GDM1 (cell line): ENCODE data around the gene HMBS.
"Not testable (repeated sequence)": the region's sequence is repeated elsewhere in the genome, so short reads cannot be mapped to it uniquely, and the experiment has no call there.

Experiments used
- DNase-seq: peaks from one replicate; lab custom pipeline; 2025; lab: John Stamatoyannopoulos, UW

HMBS gene

DNA sequence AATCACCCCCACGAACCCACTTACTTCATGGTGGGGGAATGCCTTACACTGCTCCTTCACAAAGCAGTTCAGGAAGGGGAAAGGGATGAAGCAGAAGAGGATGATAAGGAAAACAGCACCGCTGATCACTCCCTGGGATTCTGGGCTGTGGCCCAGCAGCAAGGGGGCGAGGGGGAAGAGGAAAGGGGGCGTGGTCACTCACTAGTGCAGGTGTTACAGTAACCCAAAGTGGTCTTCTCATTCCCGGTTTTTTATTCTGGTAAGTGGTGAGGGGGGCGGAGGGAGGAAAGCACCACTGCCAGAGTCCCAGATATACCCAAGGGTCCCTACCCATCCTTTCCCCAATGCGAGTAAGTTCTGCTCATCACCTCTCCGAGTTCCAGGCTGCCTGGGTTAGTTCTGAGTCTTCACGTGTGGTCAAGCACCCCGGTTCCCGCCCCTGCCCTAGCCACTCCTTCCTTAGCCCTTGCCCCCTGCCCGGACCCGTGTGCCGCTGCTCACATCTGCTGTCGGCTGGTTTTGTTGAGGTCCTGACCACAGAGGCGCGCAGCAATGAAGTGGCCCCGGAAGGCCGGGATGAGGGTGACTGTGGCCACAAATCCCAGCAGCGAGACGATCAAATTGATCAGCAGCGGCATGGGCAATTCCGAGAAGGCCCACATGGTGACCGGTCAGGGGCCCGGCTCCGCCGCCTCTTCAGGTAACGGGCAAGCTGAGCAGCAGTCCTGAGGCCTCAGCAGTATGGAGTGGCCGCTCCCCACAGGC lies 16.5 kb downstream of the HMBS start:
- no peak for DNase-seq

- DNase-seq, result peak; percentile 87
Observed at GRCh38 chr11:119101759-119102423, 17.2 kb downstream of the HMBS start, which contains the start of gene DPAGT1. TSS of gene DPAGT1 (minus strand) at chr11:119101853. CDS start at chr11:119101655, 198 bp downstream.

GRCh38 chr11:119103161-119103664 lies 18.5 kb downstream of the HMBS start:
- DNase-seq, result not testable (repeated sequence)

DNA sequence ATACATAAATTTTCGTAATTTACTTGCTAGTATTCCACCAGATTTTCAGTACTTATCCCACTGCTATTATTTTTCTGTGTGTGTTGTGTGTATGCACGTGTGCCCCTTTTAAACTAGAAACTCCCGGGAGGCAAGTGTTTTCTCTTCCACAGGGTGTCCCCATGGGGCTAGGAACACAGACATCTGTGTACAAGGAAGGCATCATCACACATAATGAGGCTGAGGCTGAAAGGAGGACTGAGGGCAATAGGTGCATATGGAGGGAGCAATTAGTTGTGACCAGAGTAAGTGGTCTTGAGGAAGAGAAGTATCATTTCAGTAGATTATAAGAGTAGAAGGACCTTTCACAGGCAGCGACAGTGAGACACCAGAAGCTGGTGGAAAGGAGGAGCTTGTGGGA lies 19.1 kb downstream of the HMBS start:
- DNase-seq, result no peak

- DNase-seq, result peak; percentile 84
Observed at GRCh38 chr11:119106564-119107537, 22.2 kb downstream of the HMBS start, which contains the start of gene C2CD2L. TSS of gene C2CD2L (plus strand) at chr11:119107344. CDS start at chr11:119107742, 398 bp downstream.

- no peak for DNase-seq
Observed at GRCh38 chr11:119107538-119108145, 23.0 kb downstream of the HMBS start.

DNA sequence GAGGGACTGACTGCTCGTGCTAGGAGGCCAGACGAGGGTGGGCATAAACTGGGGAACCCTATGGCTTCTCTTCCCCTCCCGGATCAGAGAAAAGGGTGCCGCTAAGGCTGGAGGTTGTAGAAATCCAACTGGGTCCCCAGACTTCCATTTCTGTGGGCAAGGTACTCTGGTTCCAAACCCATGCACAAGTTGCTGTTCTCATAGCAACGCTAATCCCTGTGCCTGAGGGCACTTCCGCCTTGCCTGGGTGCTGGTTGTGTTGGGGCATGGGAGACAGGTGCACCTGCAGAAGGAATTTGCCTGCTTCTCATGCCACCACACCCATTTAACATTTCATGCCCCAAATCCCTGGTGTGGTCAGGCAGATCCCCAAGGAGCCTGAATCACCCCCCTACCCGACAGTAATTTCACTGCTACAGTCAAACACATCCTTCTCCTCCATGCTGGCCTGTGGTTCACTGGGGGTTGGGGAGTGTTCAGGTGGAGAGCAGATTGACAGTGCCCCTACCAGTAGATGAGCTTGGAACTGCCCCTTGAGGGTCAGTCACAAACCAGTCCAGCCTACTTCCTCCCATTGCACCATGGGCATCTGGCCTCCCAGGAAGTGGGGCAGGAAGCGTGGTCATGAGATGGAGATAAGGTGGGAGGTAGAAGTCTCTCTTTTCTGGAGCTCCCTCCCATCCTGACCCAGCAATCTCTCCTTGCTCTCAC lies 23.6 kb downstream of the HMBS start:
- DNase-seq, result no peak

- DNase-seq, result no peak
Observed at GRCh38 chr11:119108857-119109221, 24.2 kb downstream of the HMBS start.

DNA sequence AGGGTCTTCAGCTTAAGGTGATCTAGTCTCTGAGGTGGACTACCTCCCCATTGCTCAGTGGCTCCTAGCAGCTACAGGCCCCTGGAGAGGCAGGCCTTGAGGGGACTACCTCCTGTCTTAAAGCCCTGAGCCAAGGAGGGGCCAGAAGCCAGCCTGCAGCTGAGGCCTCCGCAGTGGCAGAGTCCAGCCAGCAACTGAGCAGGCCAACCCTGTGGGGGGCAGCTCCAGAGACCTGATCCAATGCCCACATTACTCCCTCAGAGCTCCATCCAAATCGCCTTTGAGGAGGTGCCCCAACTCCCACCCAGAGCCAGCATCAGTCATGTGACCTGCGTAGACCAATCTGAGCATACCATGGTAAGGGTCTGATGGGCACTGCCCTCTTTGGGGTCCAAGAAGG lies 25.2 kb downstream of the HMBS start:
- no peak for DNase-seq

- no peak for DNase-seq
Observed at GRCh38 chr11:119110439-119110838, 25.8 kb downstream of the HMBS start.

- no peak for DNase-seq
Observed at GRCh38 chr11:119111361-119111925, 26.8 kb downstream of the HMBS start.

- DNase-seq, result no peak
Observed at GRCh38 chr11:119112314-119113020, 27.8 kb downstream of the HMBS start.

DNA sequence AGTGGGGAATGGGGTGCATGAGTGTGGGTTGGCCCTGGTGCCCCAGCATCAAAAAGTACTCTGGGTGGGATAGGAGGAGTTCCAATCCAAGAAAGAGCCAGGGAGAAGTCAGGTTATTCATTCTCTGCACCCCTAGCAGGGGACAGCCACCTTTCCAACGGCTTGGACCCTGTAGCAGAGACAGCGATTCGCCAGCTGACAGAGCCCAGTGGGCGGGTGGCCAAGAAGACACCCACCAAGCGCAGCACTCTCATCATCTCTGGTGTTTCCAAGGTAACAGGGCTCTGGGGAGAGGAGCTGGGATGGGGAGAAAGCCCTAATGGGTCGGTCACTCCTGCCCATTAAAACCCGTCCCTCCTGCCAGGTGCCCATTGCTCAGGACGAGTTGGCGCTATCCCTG lies 29.0 kb downstream of the HMBS start:
- no peak for DNase-seq

- no peak for DNase-seq
Observed at GRCh38 chr11:119114351-119114750, 29.7 kb downstream of the HMBS start.

DNA sequence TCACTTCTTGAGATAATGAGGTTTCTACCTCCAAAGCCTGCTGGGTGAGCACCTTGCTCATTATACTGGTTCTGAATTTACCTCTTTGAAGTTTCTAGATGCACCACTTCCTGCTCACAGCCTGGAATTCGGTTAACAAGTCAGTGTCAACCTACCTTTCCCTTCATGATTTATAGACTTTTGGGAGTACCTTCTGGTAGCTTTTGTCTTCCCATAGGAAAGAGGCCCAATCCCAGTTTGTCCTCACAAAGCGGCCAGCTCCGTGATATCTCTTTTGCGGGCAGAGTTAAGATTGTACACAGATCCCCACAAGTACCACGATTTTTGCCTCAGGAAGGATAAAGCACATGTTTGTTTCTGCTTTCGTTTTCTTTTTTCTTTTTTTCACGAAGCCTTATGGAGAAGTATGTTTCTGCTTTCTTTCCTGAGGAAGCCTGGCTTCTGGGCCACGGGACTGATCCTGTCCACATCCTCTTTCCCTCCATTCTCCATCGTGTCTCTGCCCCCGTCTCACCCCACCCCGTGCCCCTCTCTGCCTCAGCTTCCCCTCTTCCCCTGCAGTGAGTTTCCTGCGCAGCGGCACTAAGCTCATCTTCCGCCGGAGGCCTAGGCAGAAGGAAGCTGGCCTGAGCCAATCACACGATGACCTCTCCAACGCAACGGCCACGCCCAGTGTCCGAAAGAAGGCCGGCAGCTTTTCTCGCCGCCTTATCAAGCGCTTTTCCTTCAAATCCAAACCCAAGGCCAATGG lies 31.0 kb downstream of the HMBS start:
- no peak for DNase-seq

DNA sequence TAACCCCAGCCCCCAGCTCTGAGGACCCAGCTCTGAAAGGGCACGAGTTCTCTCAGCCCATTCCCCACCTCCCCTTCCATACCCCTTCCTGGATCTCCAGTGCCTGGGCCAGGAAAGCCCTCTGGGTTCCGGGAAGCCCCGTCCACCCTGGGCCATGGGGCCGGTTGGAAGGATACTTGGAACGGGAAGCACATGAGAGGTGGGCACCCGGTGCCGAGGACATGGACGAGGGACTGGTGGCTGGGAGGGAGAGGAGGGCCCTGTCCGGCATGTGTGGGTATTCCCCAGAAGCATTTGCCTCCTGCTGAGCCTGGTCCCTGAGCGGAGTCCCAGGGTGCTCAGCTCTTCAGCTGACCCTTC lies 31.5 kb downstream of the HMBS start:
- no peak for DNase-seq

- no peak for DNase-seq
Observed at GRCh38 chr11:119116601-119117000, 31.9 kb downstream of the HMBS start.

GRCh38 chr11:119117004-119117706 lies 32.5 kb downstream of the HMBS start:
- no peak for DNase-seq

GRCh38 chr11:119118227-119118626 lies 33.5 kb downstream of the HMBS start:
- DNase-seq, result no peak
